Activated CD4-positive, alpha-beta T cell treated with anti-CD3 and anti-CD28 coated beads, Interleukin-10, Interleukin-2, amounts not matched to agents 100 ng/mL and 50 ng/mL, durations not matched to agents 16 hours and 8 hours (primary cell): ENCODE results near the gene RNF220.
"Not testable (repeated sequence)": the region's sequence is repeated elsewhere in the genome, so short reads cannot be mapped to it uniquely, and the experiment has no call there.

Experiments used
- DNase-seq: peaks from one replicate; pipeline ENCODE4 v3.0.0-alpha.2; 2020

The RNF220 gene

DNA sequence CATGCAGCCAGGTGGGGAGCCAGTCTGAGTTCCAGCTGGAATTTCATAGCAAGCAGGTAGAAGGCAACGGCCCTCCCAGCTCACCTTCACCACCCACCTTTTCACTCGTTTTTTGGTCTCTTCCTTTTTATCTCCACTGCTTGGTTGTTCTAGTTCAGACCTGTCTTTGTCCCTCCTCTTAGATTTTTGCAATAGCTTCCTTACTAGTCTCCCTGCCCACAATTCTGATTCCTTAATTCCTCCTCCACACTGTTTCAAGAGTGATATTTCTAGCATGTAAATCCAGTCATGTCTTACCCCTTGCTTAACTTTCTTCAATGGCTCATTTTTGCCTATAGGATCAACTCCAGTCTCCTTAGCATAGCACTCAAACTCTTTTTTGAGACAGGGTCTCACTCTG is 149.7 kb downstream of the RNF220 start:
- DNase-seq, result no peak

DNA sequence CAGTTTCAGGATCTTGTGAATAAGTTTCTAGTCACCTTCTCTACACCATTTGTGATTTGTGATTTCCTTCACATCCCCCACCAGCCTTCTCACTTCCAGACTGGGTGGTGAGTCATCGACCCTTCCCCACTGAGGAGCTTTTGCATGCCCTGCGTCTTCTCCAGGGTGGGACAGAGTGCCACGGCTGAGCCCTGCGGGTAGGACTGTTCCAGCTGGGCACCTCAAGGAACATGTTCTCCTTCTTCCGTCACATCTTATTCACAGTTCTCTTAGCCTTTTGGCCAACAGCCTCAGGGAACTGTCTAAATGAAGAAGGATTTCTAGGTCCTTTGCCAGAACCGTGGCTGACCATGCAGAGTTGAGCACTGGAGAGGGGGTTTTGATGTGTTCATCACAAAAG is 152.7 kb downstream of the RNF220 start:
- no peak for DNase-seq

DNA sequence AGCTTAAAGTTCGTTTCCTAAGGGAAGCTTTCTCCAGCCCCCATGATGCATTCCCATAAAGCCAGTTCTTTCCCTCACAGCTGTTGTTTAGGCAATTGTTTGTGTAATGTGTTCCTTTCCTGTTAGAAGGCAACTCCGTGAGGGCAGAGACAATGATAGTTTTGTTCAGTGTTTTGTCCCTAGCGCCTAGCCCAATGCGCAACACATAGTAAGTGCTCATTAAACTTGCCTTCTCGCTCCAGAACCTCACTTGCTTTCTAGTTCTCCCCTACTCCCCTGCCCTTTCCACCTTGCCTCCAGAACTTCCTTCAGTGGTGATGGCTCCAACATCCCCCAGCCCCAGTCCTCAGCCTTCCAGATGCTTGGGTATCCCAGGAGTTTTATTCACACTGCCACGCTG is 153.8 kb downstream of the RNF220 start:
- no peak for DNase-seq

DNA sequence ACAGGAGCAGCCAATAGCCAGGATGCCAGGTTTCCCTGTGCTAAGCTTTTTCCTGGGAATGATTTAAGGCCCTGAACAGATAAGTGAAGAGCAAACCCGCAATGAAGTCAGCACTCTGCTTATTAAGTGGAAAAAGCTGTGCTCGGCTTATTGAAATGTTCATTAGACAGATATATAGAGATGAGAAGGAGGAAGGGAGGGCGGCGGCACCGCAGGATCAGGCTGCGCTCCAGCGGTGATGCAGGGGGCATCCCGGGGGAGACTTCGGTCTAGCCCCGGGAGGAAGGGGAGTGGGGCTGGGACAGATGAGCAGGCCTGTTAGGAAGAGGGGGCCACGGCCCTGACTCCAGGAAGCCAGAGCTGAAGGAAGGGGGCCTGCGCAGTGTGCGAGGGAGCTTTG is 154.3 kb downstream of the RNF220 start:
- DNase-seq, result no peak

DNA sequence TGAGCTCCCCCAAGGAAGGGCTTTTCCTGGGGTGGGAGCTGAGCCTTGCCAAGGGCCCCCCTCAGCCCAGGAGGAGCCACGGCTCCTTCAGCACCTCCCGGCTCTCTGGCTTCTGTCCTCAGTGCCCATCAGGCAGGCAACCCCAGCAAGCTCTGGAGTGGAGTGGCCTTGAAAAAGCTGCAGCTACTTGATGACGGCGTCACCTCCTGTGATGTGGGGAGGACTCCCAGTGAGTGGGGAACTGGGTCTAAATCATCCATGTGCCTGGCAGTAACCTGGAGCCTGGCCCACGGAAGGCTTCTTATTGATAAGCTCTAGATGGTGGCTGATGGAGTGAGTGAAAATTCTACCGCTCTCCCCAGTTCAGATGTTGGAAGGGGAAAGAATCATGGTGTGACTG is 154.9 kb downstream of the RNF220 start:
- no peak for DNase-seq

DNA sequence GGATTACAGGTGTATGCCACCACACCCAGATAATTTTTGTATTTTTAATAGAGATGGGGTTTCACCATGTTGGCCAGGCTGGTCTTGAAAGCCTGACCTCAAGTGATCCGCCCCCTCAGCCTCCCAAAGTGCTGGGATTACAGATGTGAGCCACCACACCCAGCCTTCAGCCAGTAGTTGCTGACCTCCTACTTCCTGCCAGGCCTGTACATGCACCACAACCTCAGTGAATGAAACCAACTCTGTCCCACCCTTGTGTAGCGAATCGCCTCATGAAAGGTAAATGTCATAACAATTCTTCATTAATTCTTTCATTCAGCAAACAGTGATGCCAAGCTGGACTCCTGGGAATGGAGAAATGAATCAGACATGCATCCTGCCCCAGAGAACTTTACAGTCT is 155.6 kb downstream of the RNF220 start:
- DNase-seq, result not testable (repeated sequence)

DNA sequence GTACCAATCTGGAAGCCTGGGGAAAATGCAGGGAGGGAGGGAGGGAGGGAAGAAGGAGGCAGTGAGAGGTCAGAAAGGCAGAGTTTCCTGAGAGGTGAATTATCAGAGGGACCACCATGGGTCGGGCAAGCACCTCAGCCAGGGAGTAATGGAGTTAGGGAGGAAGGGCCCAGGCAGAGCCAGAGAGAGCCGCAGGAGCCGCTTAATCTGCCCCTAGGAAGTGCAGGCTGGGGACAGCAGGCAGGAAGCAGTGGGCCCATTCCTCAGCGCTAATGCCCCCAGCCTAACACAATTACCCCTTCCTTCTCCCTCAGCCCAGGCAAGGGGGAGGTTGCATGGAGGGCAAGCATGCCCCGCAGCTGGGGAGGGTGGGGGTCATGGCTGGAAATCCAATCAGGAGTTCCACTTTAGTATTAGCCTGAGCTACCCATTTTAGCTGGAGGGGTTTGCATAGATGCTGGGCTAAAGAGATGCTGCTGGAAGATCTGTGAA is 160.2 kb downstream of the RNF220 start:
- no peak for DNase-seq

DNA sequence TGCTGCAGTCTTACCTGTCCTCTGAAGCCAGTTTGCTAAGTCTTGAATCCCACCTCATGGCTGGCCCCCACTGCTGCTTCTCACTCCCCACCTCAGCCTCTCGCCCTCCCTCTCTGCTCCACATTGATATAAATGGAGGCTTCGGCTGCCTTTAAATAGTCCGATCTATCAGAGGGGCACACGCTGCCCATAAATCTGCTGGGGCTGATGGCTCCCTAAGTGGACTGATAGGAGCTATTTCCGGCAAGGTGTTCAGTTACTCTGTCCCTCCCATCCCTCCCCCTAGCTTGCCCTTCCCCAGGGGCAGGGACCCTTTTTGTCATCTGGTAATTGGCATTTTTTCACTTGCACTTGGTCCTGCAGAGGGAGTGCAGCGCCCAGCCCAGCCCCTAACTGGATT is 160.8 kb downstream of the RNF220 start:
- DNase-seq, result no peak

DNA sequence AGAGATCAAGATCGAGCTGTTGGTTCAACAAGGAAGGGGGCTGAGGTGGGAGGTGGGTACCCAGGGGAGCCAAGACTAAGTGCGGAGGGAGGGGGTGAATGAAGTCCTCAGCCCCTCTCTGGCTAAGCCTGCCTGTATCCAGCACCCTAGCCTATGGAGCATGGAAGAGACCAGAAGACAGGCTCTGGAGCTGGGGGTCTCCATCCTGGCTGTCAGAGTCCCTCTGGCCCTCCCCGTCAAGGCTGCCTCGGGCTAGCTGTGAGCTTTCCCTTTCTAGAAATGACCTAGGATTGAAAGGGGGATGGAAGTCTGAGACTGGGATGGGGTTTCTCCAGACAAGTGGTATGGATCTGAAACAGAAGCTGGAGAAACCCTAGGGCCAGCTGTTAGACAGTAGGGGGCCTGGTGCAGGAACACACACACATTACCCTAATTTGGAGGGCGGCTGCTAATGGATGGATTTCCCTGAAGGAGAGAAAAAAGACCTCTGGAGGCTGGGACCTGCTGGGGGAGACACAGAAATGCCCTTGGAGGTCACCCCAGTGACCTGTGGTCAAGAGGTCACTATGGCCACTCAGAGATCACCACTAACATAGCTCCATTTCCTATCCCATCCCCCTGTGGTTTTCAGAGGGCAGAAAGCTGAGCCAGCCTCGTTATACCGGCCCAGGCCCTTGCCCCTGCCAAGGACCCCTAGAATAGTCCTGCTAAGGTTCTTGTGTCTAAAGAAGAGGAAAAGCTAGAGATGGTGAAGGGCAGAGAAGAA is 161.4 kb downstream of the RNF220 start:
- DNase-seq, result no peak

DNA sequence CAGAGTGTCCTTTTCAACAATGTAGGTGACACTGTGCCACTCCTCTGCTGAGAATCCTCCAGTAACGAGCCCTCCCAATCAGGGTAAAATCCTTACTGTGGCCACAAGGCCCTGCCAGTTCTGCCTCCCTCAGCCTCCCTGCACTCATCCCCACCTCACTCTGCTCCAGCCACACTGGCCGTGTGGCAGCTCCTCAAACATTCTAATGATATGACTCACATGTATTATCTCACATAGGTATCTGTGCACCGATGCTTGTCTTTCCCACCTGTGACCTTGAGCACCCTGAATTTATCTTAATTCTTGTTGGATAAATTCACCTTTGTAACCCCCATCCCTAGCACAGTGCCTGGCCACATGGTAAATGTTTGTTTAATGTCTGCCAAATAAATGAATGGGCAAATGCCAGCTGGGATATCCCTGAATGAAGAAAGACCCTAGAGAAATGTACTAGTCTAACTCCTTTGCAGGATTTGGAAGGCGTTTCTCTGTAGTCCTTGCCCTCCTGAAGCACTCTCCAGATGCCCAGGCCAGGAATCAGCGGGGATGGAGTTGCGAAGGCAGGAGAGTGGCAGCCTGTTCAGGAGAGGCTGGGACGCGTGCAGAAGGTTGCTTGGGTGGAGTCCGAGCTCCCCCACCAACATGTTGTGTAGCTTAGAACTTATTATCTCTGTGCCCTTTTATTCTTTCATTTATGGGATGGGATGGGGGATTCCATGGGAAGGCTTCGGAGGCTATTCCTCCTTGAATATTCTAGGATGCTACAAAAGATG is 163.3 kb downstream of the RNF220 start:
- DNase-seq, result no peak

DNA sequence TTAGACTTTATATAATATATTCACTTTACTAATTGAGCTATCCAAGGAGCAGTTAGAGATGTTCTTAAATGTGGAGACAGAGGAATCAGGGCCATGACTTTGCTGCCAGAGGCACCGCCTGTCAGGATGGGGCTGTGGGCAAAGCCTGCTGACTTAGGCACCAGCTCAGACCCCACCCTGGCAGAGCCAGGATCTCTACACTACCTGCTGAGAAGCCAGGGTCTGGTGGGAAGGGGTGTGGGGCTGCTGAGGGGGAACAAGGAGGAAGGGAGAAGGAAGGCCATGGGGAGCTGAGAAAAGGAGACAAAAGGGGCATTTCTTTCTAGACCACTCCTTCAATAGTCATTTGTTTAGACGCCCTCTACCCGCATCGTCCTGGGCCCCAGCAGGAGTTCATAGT is 164.4 kb downstream of the RNF220 start:
- no peak for DNase-seq

DNA sequence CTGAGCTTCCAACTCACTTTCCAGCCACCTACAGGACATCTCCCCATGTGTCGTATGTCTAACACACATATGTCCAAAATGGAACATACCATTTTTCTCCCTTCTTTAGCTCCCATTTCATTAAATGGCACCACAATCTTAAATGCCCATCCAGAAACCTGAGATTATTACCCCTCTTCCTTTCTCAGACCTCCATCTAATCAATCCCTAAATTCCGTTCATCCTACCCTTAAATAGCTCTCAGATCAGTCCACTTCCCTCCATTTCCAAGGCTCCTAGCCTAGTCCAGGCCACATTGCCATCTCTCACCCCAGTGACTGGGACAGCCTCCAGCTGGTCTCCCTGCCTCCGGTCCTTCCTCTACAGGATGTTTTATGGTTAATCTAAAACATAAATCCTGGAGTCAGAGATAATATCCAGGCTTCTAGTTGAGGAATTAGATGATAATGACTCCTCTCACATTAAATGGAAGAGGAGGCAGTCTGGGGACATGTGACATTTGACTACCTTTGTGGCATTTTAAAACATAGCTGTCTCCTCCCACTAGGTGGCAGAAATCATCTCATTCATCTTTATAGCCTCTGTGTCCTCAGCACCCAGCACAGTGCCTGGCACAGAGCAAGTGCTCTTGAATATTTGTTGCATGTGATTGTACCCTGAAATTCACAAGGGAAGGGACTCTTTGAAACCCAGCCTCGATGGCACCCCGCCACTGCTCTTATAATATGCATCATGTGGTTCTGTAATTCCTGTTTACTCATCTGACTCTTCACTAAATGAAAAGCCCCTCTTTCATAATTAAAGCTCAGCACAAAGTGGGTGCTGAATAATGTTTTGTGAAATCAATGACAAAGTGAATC is 166.9 kb downstream of the RNF220 start:
- DNase-seq, result peak; percentile 48

DNA sequence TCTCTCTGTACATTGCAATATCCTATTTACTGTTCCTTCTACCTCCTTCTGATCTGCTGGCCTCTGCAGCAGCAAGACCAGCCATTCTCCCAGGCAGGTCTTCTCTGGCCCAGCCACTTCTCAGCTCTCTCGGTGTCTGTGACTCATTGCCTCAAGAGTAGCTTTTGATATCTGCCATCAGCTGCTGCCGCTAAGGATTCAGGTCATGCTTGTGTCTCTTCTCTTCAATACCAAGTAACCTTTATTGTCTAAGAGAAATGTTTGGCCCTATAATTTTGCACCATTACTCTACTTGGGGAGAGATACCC is 167.5 kb downstream of the RNF220 start:
- DNase-seq, result no peak

DNA sequence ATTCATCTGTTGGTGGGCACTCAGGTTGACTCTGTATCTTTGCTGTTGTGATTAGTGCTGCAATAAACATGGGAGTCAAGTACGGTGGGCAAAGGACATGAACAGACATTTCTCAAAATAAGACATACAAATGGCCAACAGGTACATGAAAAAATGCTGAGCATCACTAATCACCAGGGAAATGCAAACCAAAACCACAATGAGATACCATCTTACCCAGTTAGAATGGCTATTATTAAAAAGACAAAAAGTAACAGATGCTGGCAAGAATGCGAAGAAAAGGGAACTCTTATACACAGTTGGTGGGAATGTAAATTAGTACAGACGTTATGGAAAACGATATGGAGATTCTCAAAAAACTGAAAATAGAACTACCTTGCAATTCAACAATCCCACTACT is 170.3 kb downstream of the RNF220 start:
- no peak for DNase-seq

DNA sequence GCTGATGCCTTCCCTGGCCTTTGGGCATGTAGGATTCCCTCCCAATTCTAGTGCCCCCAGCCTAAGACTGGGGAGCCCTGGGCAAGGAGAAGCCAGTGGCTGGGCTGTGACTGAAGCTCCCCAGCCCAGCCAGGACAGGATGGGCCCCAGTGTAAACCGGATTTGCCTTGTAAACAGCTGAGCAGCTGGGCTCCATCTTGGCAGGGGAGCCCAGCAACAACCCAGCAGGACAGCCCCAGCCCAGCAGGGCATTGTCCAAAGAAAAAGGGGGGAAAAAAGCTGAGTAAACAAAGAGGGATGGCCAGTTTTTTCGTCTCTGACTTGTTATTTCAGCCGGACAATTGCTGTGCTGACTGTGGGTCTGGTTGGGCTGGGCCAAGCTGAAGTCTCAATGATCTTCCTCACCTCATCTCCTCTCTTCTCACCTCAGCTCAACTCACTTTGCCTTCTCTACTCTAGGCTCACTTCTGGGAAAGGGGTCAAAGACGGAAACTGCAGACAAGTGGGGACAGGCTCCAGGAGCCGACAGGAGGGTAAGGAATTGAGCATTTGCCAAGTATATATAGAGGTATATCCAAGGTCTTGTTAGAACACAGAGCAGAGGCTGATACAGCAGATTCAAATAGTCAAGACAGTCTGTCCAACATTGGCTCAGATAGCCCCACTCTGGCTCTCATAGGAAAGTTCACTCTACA is 171.5 kb downstream of the RNF220 start:
- no peak for DNase-seq

DNA sequence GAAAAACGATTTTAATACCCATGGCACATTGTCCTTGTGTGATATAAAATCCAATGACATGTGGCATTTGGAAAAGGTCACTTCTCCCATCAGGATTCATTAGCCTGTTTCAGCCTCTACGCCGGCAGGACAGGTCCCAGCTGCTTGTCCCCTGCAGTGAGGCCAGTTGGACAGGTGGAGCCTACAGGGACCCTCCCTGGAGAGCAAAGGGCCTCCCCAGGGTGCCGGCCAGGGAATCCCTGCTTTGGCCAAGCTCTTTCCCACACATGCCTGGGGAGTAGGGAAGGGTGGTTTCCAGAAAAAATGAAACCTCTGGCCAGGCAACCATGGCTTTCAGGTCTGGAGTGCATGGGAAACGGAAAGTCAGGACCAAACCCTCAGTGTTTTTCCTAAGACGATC is 176.2 kb downstream of the RNF220 start:
- DNase-seq, result no peak

DNA sequence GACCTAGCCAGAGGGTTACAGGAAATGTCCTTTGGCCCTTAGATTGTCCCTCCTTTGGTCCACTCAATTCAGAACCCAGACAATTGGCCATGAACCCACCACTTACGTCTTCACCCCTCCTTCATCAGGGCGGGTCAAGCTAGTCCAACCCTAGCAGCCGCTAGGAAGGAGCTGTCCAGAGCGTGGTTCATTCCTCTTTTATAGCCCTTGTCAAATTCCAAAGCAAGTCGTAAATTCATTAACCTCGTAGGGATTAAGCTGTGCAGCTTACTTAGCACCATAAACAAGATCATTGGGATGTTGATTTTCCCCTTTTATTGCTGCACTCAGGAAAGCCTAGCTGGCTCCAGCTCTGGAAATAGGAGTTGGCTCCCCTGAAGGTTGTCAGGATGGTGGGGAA is 179.1 kb downstream of the RNF220 start:
- no peak for DNase-seq

DNA sequence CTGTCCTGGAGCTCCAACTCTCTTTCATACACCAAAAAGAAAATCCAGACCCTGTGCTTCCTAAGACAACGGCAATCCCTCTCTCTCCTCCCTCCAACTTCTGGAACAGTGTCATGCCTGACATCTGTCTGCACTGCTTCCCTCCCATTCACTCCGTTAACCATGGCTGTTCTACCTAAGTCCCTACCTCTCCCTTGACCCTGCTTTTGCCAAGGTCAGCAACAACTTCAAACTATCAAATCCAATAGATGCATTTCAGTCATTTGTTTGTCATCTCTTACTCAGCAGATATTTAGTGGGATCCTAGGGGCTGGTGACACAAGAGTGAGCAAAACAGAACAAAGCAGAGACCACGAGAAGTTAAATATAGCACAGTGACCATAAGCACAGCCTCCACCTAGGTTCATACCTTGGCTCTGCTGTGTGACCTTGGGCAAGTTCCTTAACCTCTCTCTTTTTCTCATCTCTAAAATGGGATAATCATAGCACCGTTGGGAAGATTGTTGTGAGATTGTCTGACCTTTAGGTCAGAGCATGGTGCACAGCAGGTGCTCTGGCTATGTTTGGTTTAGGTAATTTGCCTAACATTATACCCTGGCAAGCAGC is 180.4 kb downstream of the RNF220 start:
- no peak for DNase-seq

DNA sequence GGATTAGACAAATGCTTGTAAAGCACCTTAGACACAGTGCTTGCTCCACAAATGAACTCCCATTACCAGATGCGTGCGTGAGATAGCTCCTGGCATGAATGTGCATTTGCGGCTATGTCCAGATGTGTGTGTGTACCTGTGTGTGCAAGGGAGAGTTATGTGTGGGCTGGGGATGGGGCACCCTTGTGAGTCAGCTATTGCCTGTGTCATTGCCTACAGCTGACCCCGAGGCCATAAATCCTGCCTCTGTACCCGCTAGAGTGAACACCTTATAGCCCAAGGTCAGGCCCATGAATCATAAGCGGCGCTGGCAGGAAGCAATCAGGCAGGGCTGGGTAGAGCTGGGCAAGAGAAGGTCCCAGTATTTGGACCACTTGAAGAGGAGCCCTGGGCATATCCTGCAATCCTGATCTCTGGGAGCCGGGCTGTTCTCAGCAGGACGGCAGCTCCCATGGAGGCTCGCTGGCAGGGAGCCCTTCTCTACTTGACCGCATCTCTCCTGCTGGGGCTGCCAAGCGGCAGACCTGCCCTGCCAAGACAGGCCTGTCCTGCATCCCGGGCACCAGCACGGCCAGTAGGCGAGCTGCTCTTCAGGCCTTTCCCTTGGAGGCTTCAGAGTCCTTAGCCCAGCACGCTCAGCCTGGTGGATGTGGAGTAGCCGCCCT is 182.9 kb downstream of the RNF220 start:
- no peak for DNase-seq

DNA sequence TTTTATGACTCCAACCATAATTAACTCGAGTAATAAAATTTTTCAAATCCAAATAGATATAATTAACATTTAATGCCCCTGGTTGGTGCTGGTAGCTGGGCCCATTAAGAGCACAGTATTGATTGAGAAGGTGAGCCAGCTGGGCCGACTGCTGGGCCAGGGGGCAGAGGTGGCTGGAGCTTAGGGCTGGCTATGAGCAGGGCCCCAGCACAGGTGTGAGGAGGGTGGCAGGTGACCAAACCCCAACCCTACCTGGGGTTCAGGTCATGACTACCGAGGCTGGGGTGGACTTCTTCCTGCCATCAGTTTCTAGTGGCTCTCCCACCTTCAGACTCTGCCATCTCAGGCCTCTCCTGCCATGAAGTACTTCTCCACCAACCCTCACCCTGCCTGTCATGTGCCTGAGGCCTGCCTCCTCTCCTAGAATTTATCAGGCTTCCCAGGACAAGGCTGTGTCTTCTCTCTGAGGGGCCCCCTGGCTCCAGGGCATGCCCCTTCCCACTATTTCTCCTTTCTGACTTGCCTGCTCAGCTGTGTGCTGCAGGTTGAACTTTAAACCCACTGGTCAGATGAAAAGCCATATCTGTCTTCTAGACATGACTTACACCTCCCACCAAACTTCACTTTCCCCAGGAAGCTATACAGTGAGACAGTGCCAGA is 183.6 kb downstream of the RNF220 start:
- DNase-seq, result no peak

DNA sequence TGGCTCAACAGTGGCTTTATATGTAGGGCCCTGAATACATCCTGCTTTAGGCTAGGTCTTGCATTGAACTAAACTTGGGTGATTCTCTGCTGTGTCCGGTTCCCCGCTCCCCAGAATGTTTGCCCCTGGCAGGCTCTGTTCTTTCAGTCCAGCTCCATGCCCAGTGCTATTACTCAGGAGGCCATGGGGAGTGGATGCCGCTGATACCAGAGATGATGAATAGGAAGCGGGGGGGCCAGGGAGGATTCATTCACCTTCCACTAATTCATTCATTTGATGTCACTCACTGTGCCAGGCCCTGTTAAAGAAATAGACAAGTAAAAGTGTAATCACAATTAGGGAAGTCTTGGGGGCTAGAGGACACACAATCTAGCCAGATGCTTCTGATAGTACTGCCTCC is 185.4 kb downstream of the RNF220 start:
- DNase-seq, result no peak
